ENCODE data around the gene RAB7B. TPM values are rescaled to one million over a fixed set of nuclear protein-coding genes. Genes with fewer than 3 reads are reported as not detected.

RAB7B gene
- total and polyA plus RNA-seq, 12 donors: 0.17 to 3.5 (median 0.82) TPM

- intact Hi-C loops (cut with DNase I): loop anchor here (2.0 to 5.0 kb wide), 2 partner anchors 121 to 122 kb away; no protein-coding TSS in a partner anchor
- Histone ChIP-seq H3K36me3 (replicated peaks in 1 of 2) (no peaks in the 10 kb centered on the region), H3K4me1 (replicated peaks in 1 of 2) (peaks cover 4 to 9% of the 10 kb centered on the region in 2 donors), H3K27ac (no peak overlapping the region), H3K9me3 (replicated peaks in 1 of 3) (no peaks in the 10 kb centered on the region), H3K4me3 (no peak overlapping the region), H3K27me3 (no peaks in the 10 kb centered on the region)
- WGBS, 4 donors: 66 to 72% (median 69%) methylated on average over 9 of the region's 9 CpGs
- TF ChIP-seq POLR2A (IDR thresholded peaks at IDR 0.05): no peak
- no peak for DNase-seq
These were observed 17.7 kb downstream of the RAB7B start for GRCh38 chr1:205985330-205986005.

GRCh38 chr1:205983925-205984725, 19.1 kb downstream of the RAB7B start:
- peak overlapping the region in 2 of 5 donors; percentile 36 to 71 for H3K27ac ChIP-seq

GRCh38 chr1:205981257-205981656, 21.9 kb downstream of the RAB7B start:
- intact Hi-C loops (cut with DNase I): no loop called here
- Histone ChIP-seq H3K36me3 (replicated peaks in 1 of 2) (no peaks in the 10 kb centered on the region), H3K27ac (no peak overlapping the region), H3K27me3 (no peaks in the 10 kb centered on the region), H3K9me3 (replicated peaks in 1 of 3) (no peaks in the 10 kb centered on the region), H3K4me3 (no peak overlapping the region), H3K4me1 (replicated peaks in 1 of 2) (peaks cover 4 to 9% of the 10 kb centered on the region in 2 donors)
- TF ChIP-seq POLR2A (IDR thresholded peaks at IDR 0.05): no peak
- TF ChIP-seq CTCF (IDR thresholded peaks at IDR 0.05): no peak
- no peak for DNase-seq
- WGBS, 4 donors: 93 to 100% (median 97%) methylated on average over 1 of the region's 1 CpG

More at GRCh38 chr1:205983925-205984725, 19.1 kb downstream of the RAB7B start:
- no peaks in the 10 kb centered on the region for H3K27me3 ChIP-seq
- H3K4me1 ChIP-seq (replicated peaks in 1 of 2): peaks cover 4 to 9% of the 10 kb centered on the region in 2 donors
- DNase-seq: peak; percentile 73 to 95 (median 93)
- intact Hi-C loops (cut with DNase I): loop anchor here in 1 of 2 donors (2.0 kb wide), 1 partner anchor 123 kb away; no protein-coding TSS in a partner anchor
- H3K4me3 ChIP-seq: no peak overlapping the region
- WGBS, 4 donors: 25 to 38% (median 30%) methylated on average over 11 to 14 of the region's 14 CpGs
- TF ChIP-seq CTCF (IDR thresholded peaks at IDR 0.05) (peak; percentile 42 to 72 (median 67)), POLR2A (IDR thresholded peaks at IDR 0.05) (peak in 1 of 2 donors; percentile 31)
- H3K9me3 ChIP-seq (replicated peaks in 1 of 3): no peaks in the 10 kb centered on the region
- H3K36me3 ChIP-seq (replicated peaks in 1 of 2): no peaks in the 10 kb centered on the region

- H3K27ac ChIP-seq: no peak overlapping the region
- H3K36me3 ChIP-seq (replicated peaks in 1 of 2): no peaks in the 10 kb centered on the region
- no peaks in the 10 kb centered on the region for H3K9me3 ChIP-seq (replicated peaks in 1 of 3)
- no peak for DNase-seq
- TF ChIP-seq POLR2A (IDR thresholded peaks at IDR 0.05) (no peak), CTCF (IDR thresholded peaks at IDR 0.05) (no peak)
- 63 to 97% (median 72%) methylated on average over 3 of the region's 3 CpGs for WGBS, 4 donors
- H3K4me3 ChIP-seq: no peak overlapping the region
- intact Hi-C loops (cut with DNase I): no loop called here
- peaks cover 4 to 9% of the 10 kb centered on the region in 2 donors for H3K4me1 ChIP-seq (replicated peaks in 1 of 2)
- no peaks in the 10 kb centered on the region for H3K27me3 ChIP-seq
These were observed 22.8 kb downstream of the RAB7B start for GRCh38 chr1:205980237-205980870.
